Epithelial cell of esophagus (primary cell): ENCODE results near the gene ACBD6.
A peak's percentile ranks its signal among the peaks of the same experiment; 100 is the strongest.

Experiments
- DNase-seq: peaks from one replicate; pipeline ENCODE4 v3.0.0; 2010; ENCODE audit warnings: low read depth
- H3K4me3 ChIP-seq: 2 replicates; pipeline ENCODE4 v1.5.1; 2011; ENCODE audit warnings: mild to moderate bottlenecking, low read length, control low read depth
- CTCF ChIP-seq: IDR thresholded peaks from 2 replicates; pipeline ENCODE4 v1.5.1; 2011; ENCODE audit warnings: low read depth, mild to moderate bottlenecking, low read length, control low read depth, inconsistent platforms; ENCODE audit not compliant: insufficient read depth; ENCODE audit errors: missing control alignments

The ACBD6 gene

GRCh38 chr1:180345148-180345547 is 157.2 kb downstream of the ACBD6 start:
- DNase-seq = no peak
- no peak for TF ChIP-seq CTCF
- H3K4me3 ChIP-seq = no peak overlapping the region

DNA sequence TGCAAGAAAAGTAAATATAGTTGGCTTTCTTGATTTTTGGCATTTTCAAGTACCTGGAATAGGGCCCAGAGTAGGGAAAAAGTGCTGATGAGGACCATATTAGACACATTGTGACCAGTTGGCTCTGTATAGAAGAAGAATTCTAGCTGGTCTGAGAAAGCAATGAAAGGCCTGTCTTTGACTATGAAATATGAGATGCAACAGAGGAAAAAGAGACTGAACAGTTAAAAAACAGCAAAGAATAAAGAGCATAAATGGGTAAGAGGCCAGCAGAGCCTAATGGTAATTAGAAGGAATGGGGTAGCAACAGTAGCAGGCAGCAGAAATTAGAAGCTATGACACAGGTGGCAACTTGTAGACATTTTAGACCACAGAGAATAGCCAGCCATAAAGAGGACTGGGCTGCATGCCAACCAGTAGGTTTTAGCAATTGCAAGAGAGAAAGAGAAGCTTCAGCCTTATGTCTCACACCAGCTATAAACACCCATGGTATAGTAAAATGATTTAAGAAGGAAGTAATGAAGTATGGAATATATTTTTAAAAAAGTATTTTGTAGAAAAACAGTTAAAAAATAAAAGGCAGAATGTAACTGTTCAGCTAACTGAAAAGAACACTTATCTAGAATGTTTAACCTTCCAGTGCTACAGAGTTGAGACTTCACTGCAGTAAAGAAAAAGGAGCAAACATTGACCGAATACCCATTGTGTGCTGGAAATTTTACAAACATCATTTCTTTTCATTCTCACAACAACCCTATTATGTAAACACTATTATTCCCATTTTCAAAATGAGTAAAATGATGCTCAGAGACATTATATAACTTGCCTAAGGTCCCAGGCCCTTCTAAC is 158.2 kb downstream of the ACBD6 start:
- peak; percentile 49 for DNase-seq
- no peak for TF ChIP-seq CTCF

GRCh38 chr1:180327089-180327488 is 175.3 kb downstream of the ACBD6 start:
- no peak for DNase-seq
- TF ChIP-seq CTCF = no peak

More for the DNA sequence above, 158.2 kb downstream of the ACBD6 start:
- no peak overlapping the region for H3K4me3 ChIP-seq

GRCh38 chr1:180312926-180313325 is 189.5 kb downstream of the ACBD6 start:
- no peak for TF ChIP-seq CTCF
- DNase-seq = no peak
- no peak overlapping the region for H3K4me3 ChIP-seq

More at GRCh38 chr1:180327089-180327488, 175.3 kb downstream of the ACBD6 start:
- no peak overlapping the region for H3K4me3 ChIP-seq

DNA sequence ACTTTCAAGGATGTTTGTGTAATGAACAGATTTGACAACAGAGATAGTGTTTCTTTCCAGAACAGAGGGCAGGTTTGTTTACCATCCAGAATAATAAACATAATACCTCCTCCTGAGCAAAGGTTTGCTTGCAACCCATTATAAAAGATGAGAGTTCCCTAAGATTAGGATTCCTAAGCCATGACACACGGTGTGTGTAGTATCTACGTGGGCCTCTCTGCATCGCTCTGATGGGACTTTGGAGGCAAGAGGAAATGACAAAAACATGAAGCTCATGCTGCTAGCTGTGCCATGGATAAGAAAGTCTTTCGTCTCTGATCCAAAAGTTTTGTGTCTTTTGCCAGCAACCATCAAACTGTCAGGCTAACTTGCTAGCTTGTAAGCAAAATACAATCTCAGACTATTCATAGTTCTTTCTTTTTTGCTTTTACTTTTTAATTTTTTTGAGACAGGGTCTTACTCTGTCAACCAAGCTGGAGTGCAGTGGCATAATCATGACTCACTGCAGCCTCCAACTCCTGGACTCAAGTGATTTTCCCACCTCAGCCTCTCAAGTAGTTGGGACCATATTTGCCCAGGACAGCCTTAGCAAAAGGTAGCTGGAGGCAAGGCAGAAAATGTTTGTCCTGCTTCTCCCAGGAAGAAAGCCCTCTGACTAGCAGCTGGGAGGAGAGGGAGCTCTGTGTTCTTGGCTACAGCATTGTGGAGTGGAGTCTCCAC is 191.2 kb downstream of the ACBD6 start:
- no peak for TF ChIP-seq CTCF
- DNase-seq = peak; percentile 36
- no peak overlapping the region for H3K4me3 ChIP-seq

DNA sequence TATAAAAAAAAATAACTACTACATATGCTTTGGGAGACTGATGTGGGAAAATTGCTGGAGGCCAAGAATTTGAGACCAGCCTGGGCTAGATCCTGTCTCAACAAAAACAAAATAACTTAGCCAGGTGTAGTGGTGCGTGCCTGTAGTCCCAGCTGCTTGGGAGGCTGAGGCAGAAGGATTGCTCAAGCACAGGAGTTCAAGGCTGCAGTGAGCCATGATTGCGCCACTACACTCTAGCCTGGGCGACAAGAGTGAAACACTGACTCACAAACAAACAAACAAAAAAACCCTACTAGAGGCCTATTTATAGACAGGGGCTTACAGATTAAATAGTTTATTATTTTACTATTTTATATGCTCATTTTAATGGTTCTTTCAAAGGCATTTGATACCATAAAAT is 192.3 kb downstream of the ACBD6 start:
- peak; percentile 83 for DNase-seq
- H3K4me3 ChIP-seq = no peak overlapping the region
- no peak for TF ChIP-seq CTCF
